ENCODE results near the gene OR10K2. TPM values are rescaled to one million over a fixed set of nuclear protein-coding genes. Genes with fewer than 3 reads are reported as not detected.
"Not testable (repeated sequence)": the region's sequence is repeated elsewhere in the genome, so short reads cannot be mapped to it uniquely, and the experiment has no call there.

OR10K2 gene
- total RNA-seq: not detected in 2 replicates

- no peak for DNase-seq (ENCODE audit: low read depth)
Observed at GRCh38 chr1:158426137-158426536, at the start of gene OR10K2. Gene OR10K2, minus strand, starts transcription at chr1:158426237. Its CDS starts 5,371 bp downstream, at chr1:158420866.

- no peak for DNase-seq (ENCODE audit: low read depth)
Observed at GRCh38 chr1:158471920-158472319, 45.9 kb upstream of the OR10K2 start, which contains the start of gene OR10R2. Gene OR10R2, plus strand, starts transcription at chr1:158472220. Its CDS starts 106 bp downstream, at chr1:158472326.

GRCh38 chr1:158461534-158461933 is 35.5 kb upstream of the OR10K2 start, which contains the start of gene OR10K1:
Gene OR10K1, plus strand, starts transcription at chr1:158461834. Its CDS starts 3,728 bp downstream, at chr1:158465562.
- no peak for DNase-seq (ENCODE audit: low read depth)

GRCh38 chr1:158458263-158458662 is 32.2 kb upstream of the OR10K2 start:
- DNase-seq (ENCODE audit: low read depth): no peak

- DNase-seq (ENCODE audit: low read depth): no peak
Observed at GRCh38 chr1:158457246-158457645, 31.2 kb upstream of the OR10K2 start.

GRCh38 chr1:158454537-158454936 is 28.5 kb upstream of the OR10K2 start:
- no peak for DNase-seq (ENCODE audit: low read depth)

- no peak for DNase-seq (ENCODE audit: low read depth)
Observed at GRCh38 chr1:158445376-158445775, 19.3 kb upstream of the OR10K2 start.

- DNase-seq (ENCODE audit: low read depth): no peak
Observed at GRCh38 chr1:158434741-158435140, 8.7 kb upstream of the OR10K2 start.

- not testable (repeated sequence) for DNase-seq (ENCODE audit: low read depth)
Observed at GRCh38 chr1:158430163-158430562, 4.1 kb upstream of the OR10K2 start.

- DNase-seq (ENCODE audit: low read depth): no peak
Observed at GRCh38 chr1:158425027-158425426, 1.0 kb downstream of the OR10K2 start.

GRCh38 chr1:158422212-158422611 is 3.8 kb downstream of the OR10K2 start:
- peak; percentile 6 for DNase-seq (ENCODE audit: low read depth)

GRCh38 chr1:158417586-158417985 is 8.5 kb downstream of the OR10K2 start:
- DNase-seq (ENCODE audit: low read depth): no peak

GRCh38 chr1:158414651-158415345 is 11.2 kb downstream of the OR10K2 start:
- DNase-seq (ENCODE audit: low read depth): no peak

GRCh38 chr1:158407092-158407491 is 18.9 kb downstream of the OR10K2 start:
- no peak for DNase-seq (ENCODE audit: low read depth)

GRCh38 chr1:158400871-158401270 is 25.2 kb downstream of the OR10K2 start:
- DNase-seq (ENCODE audit: low read depth): no peak

GRCh38 chr1:158398818-158399514 is 27.1 kb downstream of the OR10K2 start, which contains the start of gene OR10T2:
Gene OR10T2, minus strand, starts transcription at chr1:158399466. Its CDS starts 0 bp downstream, at chr1:158399466.
- no peak for DNase-seq (ENCODE audit: low read depth)

- DNase-seq (ENCODE audit: low read depth): peak; percentile 81
Observed at GRCh38 chr1:158396646-158397045, 29.4 kb downstream of the OR10K2 start.

GRCh38 chr1:158393476-158393875 is 32.6 kb downstream of the OR10K2 start:
- DNase-seq (ENCODE audit: low read depth): no peak

GRCh38 chr1:158391099-158391498 is 34.9 kb downstream of the OR10K2 start:
- peak; percentile 74 for DNase-seq (ENCODE audit: low read depth)

- no peak for DNase-seq (ENCODE audit: low read depth)
Observed at GRCh38 chr1:158390331-158390730, 35.7 kb downstream of the OR10K2 start.

GRCh38 chr1:158374860-158375259 is 51.2 kb downstream of the OR10K2 start:
- DNase-seq (ENCODE audit: low read depth): no peak

GRCh38 chr1:158374101-158374500 is 51.9 kb downstream of the OR10K2 start:
- not testable (repeated sequence) for DNase-seq (ENCODE audit: low read depth)

Data from renal cortical epithelial cell (primary cell).